ENCODE results near the gene ATXN7L3.

ATXN7L3 gene

DNA sequence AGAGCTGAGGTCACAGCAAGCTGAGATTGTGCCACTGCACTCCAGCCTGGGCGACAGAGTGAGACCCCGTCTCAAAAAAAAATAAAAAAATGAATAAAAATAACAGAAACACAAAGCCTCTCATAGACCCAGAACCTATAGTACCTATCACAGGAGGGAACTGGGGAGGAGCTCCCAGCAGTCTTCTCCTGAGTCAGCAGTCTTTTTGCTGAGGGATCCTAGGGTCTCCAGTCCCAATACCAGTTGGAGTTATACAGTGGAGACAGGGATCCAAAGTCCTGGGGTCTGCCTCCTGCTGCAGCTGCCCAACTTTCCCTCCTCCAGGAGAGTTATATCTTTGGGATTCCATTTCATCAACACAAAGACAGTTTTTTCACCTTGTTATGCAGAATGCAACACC is 16.7 kb downstream of the ATXN7L3 start:
- no peaks in the 10 kb centered on the region for H3K27me3 ChIP-seq (ENCODE audit: insufficient read depth, low read length)
- H3K4me1 ChIP-seq (ENCODE audit: insufficient read depth, low read length, severe bottlenecking): peaks cover 26% of the 10 kb centered on the region
- H4K20me1 ChIP-seq (ENCODE audit: insufficient read depth, low read length): no peaks in the 10 kb centered on the region
- H3K4me2 ChIP-seq (ENCODE audit: low read length): no peak overlapping the region
- H3K9ac ChIP-seq (ENCODE audit: low read length): no peak overlapping the region
- no peak overlapping the region for H2AFZ ChIP-seq (ENCODE audit: low read length)
- H3F3A ChIP-seq (ENCODE audit: insufficient read depth, low read length): no peaks in the 10 kb centered on the region
- H3K9me2 ChIP-seq (ENCODE audit: low read depth, low read length): no peaks in the 10 kb centered on the region
- no peak overlapping the region for H3K27ac ChIP-seq (ENCODE audit: low read depth, low read length, poor library complexity, severe bottlenecking)
- no peak overlapping the region for H3K4me3 ChIP-seq (ENCODE audit: low read depth, low read length, poor library complexity, severe bottlenecking)
- H3K36me3 ChIP-seq (ENCODE audit: insufficient read depth, low read length): peaks cover 39% of the 10 kb centered on the region
- H3K9me3 ChIP-seq (ENCODE audit: low read length): no peaks in the 10 kb centered on the region
- peaks cover 24% of the 10 kb centered on the region for H3K79me2 ChIP-seq (ENCODE audit: insufficient read depth, low read length)
- TF ChIP-seq, protein P1, sequence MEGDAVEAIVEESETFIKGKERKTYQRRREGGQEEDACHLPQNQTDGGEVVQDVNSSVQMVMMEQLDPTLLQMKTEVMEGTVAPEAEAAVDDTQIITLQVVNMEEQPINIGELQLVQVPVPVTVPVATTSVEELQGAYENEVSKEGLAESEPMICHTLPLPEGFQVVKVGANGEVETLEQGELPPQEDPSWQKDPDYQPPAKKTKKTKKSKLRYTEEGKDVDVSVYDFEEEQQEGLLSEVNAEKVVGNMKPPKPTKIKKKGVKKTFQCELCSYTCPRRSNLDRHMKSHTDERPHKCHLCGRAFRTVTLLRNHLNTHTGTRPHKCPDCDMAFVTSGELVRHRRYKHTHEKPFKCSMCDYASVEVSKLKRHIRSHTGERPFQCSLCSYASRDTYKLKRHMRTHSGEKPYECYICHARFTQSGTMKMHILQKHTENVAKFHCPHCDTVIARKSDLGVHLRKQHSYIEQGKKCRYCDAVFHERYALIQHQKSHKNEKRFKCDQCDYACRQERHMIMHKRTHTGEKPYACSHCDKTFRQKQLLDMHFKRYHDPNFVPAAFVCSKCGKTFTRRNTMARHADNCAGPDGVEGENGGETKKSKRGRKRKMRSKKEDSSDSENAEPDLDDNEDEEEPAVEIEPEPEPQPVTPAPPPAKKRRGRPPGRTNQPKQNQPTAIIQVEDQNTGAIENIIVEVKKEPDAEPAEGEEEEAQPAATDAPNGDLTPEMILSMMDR (IDR thresholded peaks at IDR 0.05; ENCODE audit: low read length): no peak
- TF ChIP-seq EZH2 (IDR thresholded peaks at IDR 0.05; ENCODE audit: borderline replicate concordance, low read length): no peak

DNA sequence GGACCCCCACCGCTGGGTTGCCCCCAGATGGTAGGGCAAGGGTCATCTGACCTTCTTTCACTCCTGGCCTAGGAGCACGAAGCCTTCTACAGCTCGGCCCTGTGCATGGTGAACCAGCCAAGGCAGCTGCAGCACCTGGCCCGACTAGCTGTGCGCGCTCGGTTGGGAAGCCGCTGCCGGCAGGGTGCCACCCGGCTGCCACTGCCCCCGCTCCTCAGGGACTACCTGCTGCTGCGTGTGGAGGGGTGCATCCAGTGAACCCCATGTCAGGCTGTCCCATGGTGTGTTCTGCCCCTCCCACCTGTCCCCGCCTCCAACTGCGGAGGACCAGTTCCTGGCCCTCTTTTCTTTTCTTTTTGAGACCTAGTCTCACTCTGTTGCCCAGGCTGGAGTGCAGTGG is 21.6 kb downstream of the ATXN7L3 start:
- Histone ChIP-seq H3K27me3 (ENCODE audit: insufficient read depth, low read length) (no peaks in the 10 kb centered on the region), H3K4me2 (ENCODE audit: low read length) (no peak overlapping the region), H2AFZ (ENCODE audit: low read length) (no peak overlapping the region), H3K79me2 (ENCODE audit: insufficient read depth, low read length) (no peaks in the 10 kb centered on the region; the same call in 1 of the 2 replicates), H3K27ac (ENCODE audit: low read depth, low read length, poor library complexity, severe bottlenecking) (no peak overlapping the region), H4K20me1 (ENCODE audit: insufficient read depth, low read length) (no peaks in the 10 kb centered on the region), H3K9ac (ENCODE audit: low read length) (no peak overlapping the region), H3K4me1 (ENCODE audit: insufficient read depth, low read length, severe bottlenecking) (no peaks in the 10 kb centered on the region), H3K9me3 (ENCODE audit: low read length) (no peaks in the 10 kb centered on the region), H3K9me2 (ENCODE audit: low read depth, low read length) (no peaks in the 10 kb centered on the region), H3K36me3 (ENCODE audit: insufficient read depth, low read length) (peaks cover 53% of the 10 kb centered on the region), H3F3A (ENCODE audit: insufficient read depth, low read length) (no peaks in the 10 kb centered on the region), H3K4me3 (ENCODE audit: low read depth, low read length, poor library complexity, severe bottlenecking) (no peak overlapping the region)
- TF ChIP-seq EZH2 (IDR thresholded peaks at IDR 0.05; ENCODE audit: borderline replicate concordance, low read length): no peak
- TF ChIP-seq, protein P1 (IDR thresholded peaks at IDR 0.05; ENCODE audit: low read length): no peak

DNA sequence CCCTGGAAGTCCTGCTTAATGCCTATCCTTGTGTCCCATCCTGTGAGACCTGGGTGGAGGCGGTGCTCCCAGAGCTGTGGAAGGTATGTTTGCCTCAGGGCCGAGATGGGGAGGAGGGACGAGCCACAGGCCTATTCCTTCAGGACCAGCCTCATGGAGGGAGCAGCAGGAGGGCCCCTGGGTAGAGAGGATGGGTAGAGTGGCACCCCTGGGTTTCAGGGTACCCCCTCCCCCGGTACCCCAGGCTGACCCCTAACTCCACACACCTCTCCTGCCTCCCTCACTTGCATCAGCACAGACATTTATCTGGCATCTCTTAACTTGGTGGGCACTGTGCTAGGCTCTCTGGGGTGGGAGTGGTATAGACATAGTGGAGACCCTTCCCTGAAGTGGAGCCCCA is 22.0 kb downstream of the ATXN7L3 start:
- Histone ChIP-seq H2AFZ (ENCODE audit: low read length) (no peak overlapping the region), H3K27ac (ENCODE audit: low read depth, low read length, poor library complexity, severe bottlenecking) (no peak overlapping the region), H3K9me3 (ENCODE audit: low read length) (no peaks in the 10 kb centered on the region), H3K4me2 (ENCODE audit: low read length) (no peak overlapping the region), H3K4me3 (ENCODE audit: low read depth, low read length, poor library complexity, severe bottlenecking) (no peak overlapping the region), H3K9ac (ENCODE audit: low read length) (no peak overlapping the region), H4K20me1 (ENCODE audit: insufficient read depth, low read length) (no peaks in the 10 kb centered on the region), H3K4me1 (ENCODE audit: insufficient read depth, low read length, severe bottlenecking) (no peaks in the 10 kb centered on the region), H3K27me3 (ENCODE audit: insufficient read depth, low read length) (no peaks in the 10 kb centered on the region), H3F3A (ENCODE audit: insufficient read depth, low read length) (no peaks in the 10 kb centered on the region), H3K36me3 (ENCODE audit: insufficient read depth, low read length) (peaks cover 48% of the 10 kb centered on the region), H3K9me2 (ENCODE audit: low read depth, low read length) (no peaks in the 10 kb centered on the region), H3K79me2 (ENCODE audit: insufficient read depth, low read length) (no peaks in the 10 kb centered on the region; the same call in 1 of the 2 replicates)
- no peak for TF ChIP-seq EZH2 (IDR thresholded peaks at IDR 0.05; ENCODE audit: borderline replicate concordance, low read length)
- TF ChIP-seq, protein P1 (IDR thresholded peaks at IDR 0.05; ENCODE audit: low read length): no peak
